Measurements from ENCODE around the gene WWTR1. TPM values are rescaled to one million over a fixed set of nuclear protein-coding genes. Genes with fewer than 3 reads are reported as not detected.

WWTR1 gene
- total RNA-seq, 1 experiment from 2014 or later: 14.1 TPM

GRCh38 chr3:149560617-149561016, 97.2 kb downstream of the WWTR1 start:
- H3K4me3 ChIP-seq (ENCODE audit: insufficient read depth, low read depth, low read length): no peak overlapping the region

GRCh38 chr3:149560001-149560400, 97.8 kb downstream of the WWTR1 start:
- no peak overlapping the region for H3K4me3 ChIP-seq (ENCODE audit: insufficient read depth, low read depth, low read length)
- DNase-seq: no peak
- no peaks in the 10 kb centered on the region for H3K36me3 ChIP-seq (replicated peaks; ENCODE audit: control insufficient read depth, insufficient read depth, low read length)
- no peaks in the 10 kb centered on the region for H3K27me3 ChIP-seq (ENCODE audit: control insufficient read depth, insufficient read depth, low read length)

More at GRCh38 chr3:149560617-149561016, 97.2 kb downstream of the WWTR1 start:
- no peaks in the 10 kb centered on the region for H3K27me3 ChIP-seq (ENCODE audit: control insufficient read depth, insufficient read depth, low read length)
- no peaks in the 10 kb centered on the region for H3K36me3 ChIP-seq (replicated peaks; ENCODE audit: control insufficient read depth, insufficient read depth, low read length)
- no peak for DNase-seq

- H3K27me3 ChIP-seq (ENCODE audit: control insufficient read depth, insufficient read depth, low read length): no peaks in the 10 kb centered on the region
- no peaks in the 10 kb centered on the region for H3K36me3 ChIP-seq (replicated peaks; ENCODE audit: control insufficient read depth, insufficient read depth, low read length)
- no peak for DNase-seq
- H3K4me3 ChIP-seq (ENCODE audit: insufficient read depth, low read depth, low read length): no peak overlapping the region
Measured at GRCh38 chr3:149559525-149559924, 98.3 kb downstream of the WWTR1 start.

GRCh38 chr3:149555927-149556326, 101.9 kb downstream of the WWTR1 start:
- H3K4me3 ChIP-seq (ENCODE audit: insufficient read depth, low read depth, low read length): no peak overlapping the region
- no peak for DNase-seq
- no peaks in the 10 kb centered on the region for H3K36me3 ChIP-seq (replicated peaks; ENCODE audit: control insufficient read depth, insufficient read depth, low read length)
- H3K27me3 ChIP-seq (ENCODE audit: control insufficient read depth, insufficient read depth, low read length): no peaks in the 10 kb centered on the region

- Histone ChIP-seq H3K4me3 (ENCODE audit: insufficient read depth, low read depth, low read length) (no peak overlapping the region), H3K27me3 (ENCODE audit: control insufficient read depth, insufficient read depth, low read length) (no peaks in the 10 kb centered on the region)
- no peak for DNase-seq
Measured at GRCh38 chr3:149554826-149555225, 103.0 kb downstream of the WWTR1 start.

GRCh38 chr3:149553781-149554451, 103.9 kb downstream of the WWTR1 start:
- Histone ChIP-seq H3K36me3 (replicated peaks; ENCODE audit: control insufficient read depth, insufficient read depth, low read length) (no peaks in the 10 kb centered on the region), H3K4me3 (ENCODE audit: insufficient read depth, low read depth, low read length) (no peak overlapping the region), H3K27me3 (ENCODE audit: control insufficient read depth, insufficient read depth, low read length) (no peaks in the 10 kb centered on the region)
- DNase-seq: no peak

More at GRCh38 chr3:149554826-149555225, 103.0 kb downstream of the WWTR1 start:
- H3K36me3 ChIP-seq (replicated peaks; ENCODE audit: control insufficient read depth, insufficient read depth, low read length): no peaks in the 10 kb centered on the region

- H3K27me3 ChIP-seq (ENCODE audit: control insufficient read depth, insufficient read depth, low read length): no peaks in the 10 kb centered on the region
- no peak overlapping the region for H3K4me3 ChIP-seq (ENCODE audit: insufficient read depth, low read depth, low read length)
- no peak for DNase-seq
- H3K36me3 ChIP-seq (replicated peaks; ENCODE audit: control insufficient read depth, insufficient read depth, low read length): no peaks in the 10 kb centered on the region
Measured at GRCh38 chr3:149552700-149553099, 105.1 kb downstream of the WWTR1 start.

DNA sequence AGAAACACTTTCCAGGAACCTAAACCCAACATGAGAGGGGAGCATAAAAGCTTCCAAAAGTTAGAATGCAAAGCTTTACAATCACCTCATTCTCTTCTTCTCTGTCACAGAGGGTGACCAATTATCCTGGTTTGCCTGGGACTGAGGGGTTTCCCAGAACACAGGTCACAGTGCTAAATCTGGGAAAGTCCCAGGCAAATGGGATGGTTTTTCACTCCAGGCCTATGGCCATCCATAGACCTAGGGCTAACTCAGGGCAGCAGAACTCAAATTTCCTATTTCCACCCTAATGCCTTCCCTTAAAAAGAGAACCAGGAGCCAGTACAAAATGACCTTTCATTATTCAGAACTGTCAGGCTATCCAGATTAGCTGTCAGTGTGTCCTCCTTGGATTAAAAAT, 106.3 kb downstream of the WWTR1 start:
- H3K27me3 ChIP-seq (ENCODE audit: control insufficient read depth, insufficient read depth, low read length): no peaks in the 10 kb centered on the region
- H3K4me3 ChIP-seq (ENCODE audit: insufficient read depth, low read depth, low read length): no peak overlapping the region
- no peak for DNase-seq
- H3K36me3 ChIP-seq (replicated peaks; ENCODE audit: control insufficient read depth, insufficient read depth, low read length): no peaks in the 10 kb centered on the region

GRCh38 chr3:149548669-149549065, 109.2 kb downstream of the WWTR1 start:
- Histone ChIP-seq H3K36me3 (replicated peaks; ENCODE audit: control insufficient read depth, insufficient read depth, low read length) (no peaks in the 10 kb centered on the region), H3K4me3 (ENCODE audit: insufficient read depth, low read depth, low read length) (no peak overlapping the region), H3K27me3 (ENCODE audit: control insufficient read depth, insufficient read depth, low read length) (no peaks in the 10 kb centered on the region)
- no peak for DNase-seq

- no peaks in the 10 kb centered on the region for H3K27me3 ChIP-seq (ENCODE audit: control insufficient read depth, insufficient read depth, low read length)
- H3K36me3 ChIP-seq (replicated peaks; ENCODE audit: control insufficient read depth, insufficient read depth, low read length): no peaks in the 10 kb centered on the region
- DNase-seq: no peak
- H3K4me3 ChIP-seq (ENCODE audit: insufficient read depth, low read depth, low read length): no peak overlapping the region
Measured at GRCh38 chr3:149547954-149548668, 109.7 kb downstream of the WWTR1 start.

DNA sequence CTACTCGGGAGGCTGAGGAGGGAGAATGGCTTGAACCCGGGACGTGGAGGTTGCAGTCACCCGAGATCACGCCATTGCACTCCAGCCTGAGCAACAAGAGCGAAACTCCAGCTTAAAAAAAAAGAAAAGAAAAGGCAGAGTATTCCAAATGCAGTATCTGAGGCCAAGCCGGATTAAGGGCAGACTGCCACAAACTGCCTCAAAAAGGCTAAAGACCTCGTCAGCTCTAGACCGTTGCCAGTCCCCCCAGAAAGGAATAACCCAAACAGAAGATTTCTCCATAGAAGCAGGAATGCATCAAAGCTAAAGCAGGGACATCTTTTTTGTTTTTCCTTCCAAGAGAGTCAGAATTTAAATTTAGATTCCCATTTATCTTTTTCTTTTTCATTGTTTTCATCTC, 110.4 kb downstream of the WWTR1 start:
- H3K4me3 ChIP-seq (ENCODE audit: insufficient read depth, low read depth, low read length): no peak overlapping the region
- DNase-seq: no peak
- no peaks in the 10 kb centered on the region for H3K27me3 ChIP-seq (ENCODE audit: control insufficient read depth, insufficient read depth, low read length)
- H3K36me3 ChIP-seq (replicated peaks; ENCODE audit: control insufficient read depth, insufficient read depth, low read length): no peaks in the 10 kb centered on the region

- Histone ChIP-seq H3K4me3 (ENCODE audit: insufficient read depth, low read depth, low read length) (no peak overlapping the region), H3K27me3 (ENCODE audit: control insufficient read depth, insufficient read depth, low read length) (no peaks in the 10 kb centered on the region), H3K36me3 (replicated peaks; ENCODE audit: control insufficient read depth, insufficient read depth, low read length) (no peaks in the 10 kb centered on the region)
- no peak for DNase-seq
Measured at GRCh38 chr3:149545049-149545448, 112.8 kb downstream of the WWTR1 start.

DNA sequence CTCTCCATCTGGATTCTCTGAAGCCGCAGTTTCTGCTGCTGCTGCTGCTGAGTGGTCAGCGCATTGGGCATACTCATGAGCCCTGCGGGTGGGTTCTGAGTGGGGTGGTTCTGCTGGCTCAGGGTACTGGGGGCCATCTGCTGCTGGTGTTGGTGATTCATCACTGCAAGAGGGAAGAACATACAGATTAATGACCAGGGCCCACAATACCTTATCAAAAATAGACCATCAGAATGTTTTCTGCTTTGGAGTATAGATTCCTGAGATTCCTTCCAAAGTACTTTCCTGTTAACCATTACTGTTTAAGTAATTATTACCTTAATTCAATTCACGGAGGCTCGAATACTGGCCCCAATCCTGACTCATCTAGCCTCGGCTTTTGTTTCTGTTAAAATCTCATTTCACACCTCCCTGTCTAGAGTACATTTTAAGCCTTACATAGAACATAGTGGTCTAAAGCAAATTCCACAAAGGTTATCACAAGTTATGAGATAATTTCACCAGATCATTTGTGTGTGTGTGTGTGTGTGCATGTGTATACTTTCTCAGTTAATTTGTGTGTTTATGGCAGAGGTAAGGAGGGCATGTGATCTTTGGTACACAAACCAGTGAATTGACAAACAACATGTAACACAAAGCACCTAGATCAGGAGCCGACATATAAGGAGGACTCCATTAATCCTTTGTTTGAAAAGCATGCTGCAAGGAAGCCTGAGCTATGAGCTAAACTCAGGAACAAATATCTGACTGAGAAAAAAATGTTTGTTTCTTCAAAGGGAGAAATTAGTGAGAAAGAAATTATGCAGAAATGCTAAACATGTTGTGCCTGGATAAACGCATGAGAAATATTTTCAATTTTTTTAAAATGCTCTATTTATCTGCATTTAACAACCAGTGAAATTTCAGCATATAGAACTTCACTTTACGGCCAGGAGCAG, 115.2 kb downstream of the WWTR1 start:
- H3K36me3 ChIP-seq (replicated peaks; ENCODE audit: control insufficient read depth, insufficient read depth, low read length): no peaks in the 10 kb centered on the region
- no peak overlapping the region for H3K4me3 ChIP-seq (ENCODE audit: insufficient read depth, low read depth, low read length)
- no peak for DNase-seq
- H3K27me3 ChIP-seq (ENCODE audit: control insufficient read depth, insufficient read depth, low read length): no peaks in the 10 kb centered on the region

DNA sequence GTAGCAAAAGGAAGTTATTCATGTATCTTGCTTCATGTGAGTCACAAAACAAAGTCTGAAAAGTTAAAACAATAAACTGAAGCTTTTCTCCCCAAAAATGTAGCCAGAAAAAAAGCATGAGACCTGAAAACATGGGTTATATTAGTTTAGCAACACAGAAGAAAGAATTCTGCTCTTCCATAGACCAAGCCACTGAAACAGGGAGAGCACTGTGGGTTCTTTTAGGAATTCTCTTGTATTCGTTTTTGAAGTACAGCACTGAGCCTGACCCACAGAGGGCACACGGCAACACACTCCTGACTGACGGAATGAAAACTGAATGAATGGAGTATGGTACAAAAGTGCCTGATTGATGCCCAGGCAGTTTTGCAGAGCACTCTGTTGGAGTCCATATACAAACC, 116.7 kb downstream of the WWTR1 start:
- DNase-seq: no peak
- no peaks in the 10 kb centered on the region for H3K36me3 ChIP-seq (replicated peaks; ENCODE audit: control insufficient read depth, insufficient read depth, low read length)
- H3K4me3 ChIP-seq (ENCODE audit: insufficient read depth, low read depth, low read length): no peak overlapping the region
- no peaks in the 10 kb centered on the region for H3K27me3 ChIP-seq (ENCODE audit: control insufficient read depth, insufficient read depth, low read length)
